Brain microvascular endothelial cell (primary cell): ENCODE measurements around the gene AXIN1.
A peak's percentile ranks its signal among the peaks of the same experiment; 100 is the strongest.

Experiments
- DNase-seq: peaks from one replicate; pipeline ENCODE4 v3.0.0-alpha.2; 2020
- H3K27ac ChIP-seq: fragments of 250-450 bp; sonication (Bioruptor Pico); 2 replicates; pipeline ENCODE4 v1.5.1; 2020; ENCODE audit warnings: mild to moderate bottlenecking, moderate library complexity
- H3K27me3 ChIP-seq: fragments of 250-450 bp; sonication (Bioruptor Pico); replicated peaks from 2 replicates; pipeline ENCODE4 v1.5.1; 2020; ENCODE audit warnings: mild to moderate bottlenecking
- H3K36me3 ChIP-seq: fragments of 250-450 bp; sonication (Bioruptor Pico); replicated peaks from 2 replicates; pipeline ENCODE4 v1.5.1; 2020; ENCODE audit warnings: mild to moderate bottlenecking
- H3K4me3 ChIP-seq: 2 replicates; pipeline ENCODE4 v1.5.1; 2011; ENCODE audit warnings: low read depth, mild to moderate bottlenecking, control low read depth, low read length, moderate library complexity
- CTCF ChIP-seq: IDR thresholded peaks from 2 replicates; pipeline ENCODE4 v1.5.1; 2011; ENCODE audit warnings: low read depth, mild to moderate bottlenecking, moderate library complexity, low read length, control low read depth, inconsistent platforms; ENCODE audit errors: missing control alignments
- in situ Hi-C: cut with HindIII; loops from 2 replicates; pipeline ENCODE4 v1.10.0; 2017; ENCODE audit warnings: low sequenced_read_pairs, low pct_ligation_motif_present

The AXIN1 gene

GRCh38 chr16:320206-320605 lies 32.3 kb downstream of the AXIN1 start:
- no peak for TF ChIP-seq CTCF
- no peak overlapping the region for H3K27ac ChIP-seq
- in situ Hi-C loops: no loop called here
- H3K4me3 ChIP-seq: no peak overlapping the region
- H3K27me3 ChIP-seq: no peaks in the 10 kb centered on the region
- no peaks in the 10 kb centered on the region for H3K36me3 ChIP-seq
- DNase-seq: no peak

GRCh38 chr16:318628-319027 lies 33.9 kb downstream of the AXIN1 start:
- DNase-seq: no peak
- Histone ChIP-seq H3K27me3 (no peaks in the 10 kb centered on the region), H3K27ac (no peak overlapping the region), H3K4me3 (no peak overlapping the region), H3K36me3 (peaks cover 9% of the 10 kb centered on the region)
- in situ Hi-C loops: no loop called here
- TF ChIP-seq CTCF: peak; percentile 42

- no peak for TF ChIP-seq CTCF
- no peak overlapping the region for H3K27ac ChIP-seq
- peaks cover 14% of the 10 kb centered on the region for H3K36me3 ChIP-seq
- no peak overlapping the region for H3K4me3 ChIP-seq
- DNase-seq: no peak
- in situ Hi-C loops: no loop called here
- no peaks in the 10 kb centered on the region for H3K27me3 ChIP-seq
These were observed 34.9 kb downstream of the AXIN1 start for GRCh38 chr16:317583-317982.

GRCh38 chr16:316741-317464 lies 35.6 kb downstream of the AXIN1 start:
- no peak overlapping the region for H3K27ac ChIP-seq
- H3K36me3 ChIP-seq: peaks cover 15% of the 10 kb centered on the region
- DNase-seq: no peak
- no peak overlapping the region for H3K4me3 ChIP-seq
- in situ Hi-C loops: no loop called here
- no peaks in the 10 kb centered on the region for H3K27me3 ChIP-seq
- no peak for TF ChIP-seq CTCF

GRCh38 chr16:314795-315299 lies 37.7 kb downstream of the AXIN1 start:
- in situ Hi-C loops: no loop called here
- no peak for DNase-seq
- TF ChIP-seq CTCF: no peak
- Histone ChIP-seq H3K36me3 (peaks cover 20% of the 10 kb centered on the region), H3K27me3 (no peaks in the 10 kb centered on the region), H3K4me3 (no peak overlapping the region), H3K27ac (no peak overlapping the region)

- in situ Hi-C loops: no loop called here
- no peak for DNase-seq
- TF ChIP-seq CTCF: no peak
- Histone ChIP-seq H3K4me3 (no peak overlapping the region), H3K27me3 (no peaks in the 10 kb centered on the region), H3K27ac (no peak overlapping the region), H3K36me3 (peaks cover 23% of the 10 kb centered on the region)
These were observed 38.2 kb downstream of the AXIN1 start for GRCh38 chr16:314351-314750.
